ENCODE data around the gene MPO.

GRCh38 chr17:58302919-58303585, 22.3 kb upstream of the MPO start:
- TF ChIP-seq CTCF (IDR thresholded peaks at IDR 0.05): no peak
- no peak for TF ChIP-seq POLR2A (IDR thresholded peaks at IDR 0.05)

All from Peyer's patch (tissue), 4 donors.